SH-SY5Y (cell line): ENCODE data around the gene GPR89A.

Source experiments
- GATA2 ChIP-seq: IDR thresholded peaks from 2 replicates; pipeline ENCODE4 v1.6.1; 2011; ENCODE audit warnings: mild to moderate bottlenecking, low read depth, low read length
- GATA3 ChIP-seq: IDR thresholded peaks from 2 replicates; pipeline ENCODE4 v1.6.1; 2011; ENCODE audit warnings: low read depth, mild to moderate bottlenecking, low read length, moderate library complexity

DNA sequence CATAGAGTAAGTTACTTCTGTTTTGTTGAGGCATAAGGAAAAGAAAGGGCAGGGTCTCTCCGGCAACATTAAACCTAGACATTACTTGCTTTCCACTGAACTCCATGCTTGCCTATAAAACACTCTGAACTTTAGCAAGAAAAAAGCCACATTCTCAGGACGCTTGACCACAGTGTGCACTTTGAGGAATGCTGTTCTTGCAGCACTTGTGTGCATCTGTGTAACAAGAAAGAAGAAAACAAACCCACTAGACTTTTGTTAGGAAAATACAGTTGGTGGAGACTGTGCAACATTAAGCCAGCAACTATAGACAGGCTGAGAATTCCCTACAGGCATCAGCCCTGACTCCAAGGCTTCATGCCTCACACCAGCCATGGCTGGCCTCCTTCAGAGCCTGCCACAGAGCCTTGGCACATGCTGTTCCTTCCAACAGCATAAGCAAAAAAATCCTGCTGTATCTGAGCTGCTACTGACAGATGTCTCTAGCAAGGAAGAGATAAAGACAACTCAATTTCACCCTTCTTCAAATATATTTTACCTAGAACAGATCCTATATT is 93.6 kb downstream of the GPR89A start:
- TF ChIP-seq GATA2 (no peak), GATA3 (no peak)
